ENCODE data around the gene GNB1L.

GNB1L gene

GRCh38 chr22:19875531-19876313 lies 21.0 kb upstream of the GNB1L start:
- no peak for DNase-seq (ENCODE audit: low spot score)

GRCh38 chr22:19875061-19875530 lies 20.4 kb upstream of the GNB1L start:
- DNase-seq (ENCODE audit: low spot score): no peak

GRCh38 chr22:19874307-19875060 lies 19.8 kb upstream of the GNB1L start:
- DNase-seq (ENCODE audit: low spot score): peak; percentile 27

- no peak for DNase-seq (ENCODE audit: low spot score)
Measured at GRCh38 chr22:19873960-19874306, 19.3 kb upstream of the GNB1L start.

GRCh38 chr22:19873138-19873959 lies 18.7 kb upstream of the GNB1L start:
- no peak for DNase-seq (ENCODE audit: low spot score)

- DNase-seq (ENCODE audit: low spot score): no peak
Measured at GRCh38 chr22:19872779-19873137, 18.1 kb upstream of the GNB1L start.

- DNase-seq (ENCODE audit: low spot score): no peak
Measured at GRCh38 chr22:19871845-19872778, 17.4 kb upstream of the GNB1L start.

GRCh38 chr22:19871023-19871844 lies 16.6 kb upstream of the GNB1L start:
- no peak for DNase-seq (ENCODE audit: low spot score)

GRCh38 chr22:19870153-19871022 lies 15.7 kb upstream of the GNB1L start:
- DNase-seq (ENCODE audit: low spot score): no peak

- no peak for DNase-seq (ENCODE audit: low spot score)
Measured at GRCh38 chr22:19869497-19870152, 15.0 kb upstream of the GNB1L start.

- no peak for DNase-seq (ENCODE audit: low spot score)
Measured at GRCh38 chr22:19868773-19869471, 14.2 kb upstream of the GNB1L start.

GRCh38 chr22:19868333-19868732 lies 13.7 kb upstream of the GNB1L start:
- no peak for DNase-seq (ENCODE audit: low spot score)

- DNase-seq (ENCODE audit: low spot score): no peak
Measured at GRCh38 chr22:19867617-19868016, 12.9 kb upstream of the GNB1L start.

GRCh38 chr22:19866665-19867009 lies 12.0 kb upstream of the GNB1L start:
- DNase-seq (ENCODE audit: low spot score): no peak

GRCh38 chr22:19865141-19865829 lies 10.6 kb upstream of the GNB1L start:
- no peak for DNase-seq (ENCODE audit: low spot score)

- no peak for DNase-seq (ENCODE audit: low spot score)
Measured at GRCh38 chr22:19864538-19865106, 9.9 kb upstream of the GNB1L start.

GRCh38 chr22:19863571-19863970 lies 8.9 kb upstream of the GNB1L start:
- DNase-seq (ENCODE audit: low spot score): no peak

Measured in CD4-positive, alpha-beta T cell treated with Interleukin-15 for 4 hours (primary cell).